Measurements from ENCODE around the gene EIF2AK3. TPM values are rescaled to one million over a fixed set of nuclear protein-coding genes. Genes with fewer than 3 reads are reported as not detected.

EIF2AK3 gene
- total and polyA plus RNA-seq, 2 of the 13 experiments (the other 11 are each of a cell fraction or from before 2014, with no cell fraction given) = 10.3 to 30.6 TPM

DNA sequence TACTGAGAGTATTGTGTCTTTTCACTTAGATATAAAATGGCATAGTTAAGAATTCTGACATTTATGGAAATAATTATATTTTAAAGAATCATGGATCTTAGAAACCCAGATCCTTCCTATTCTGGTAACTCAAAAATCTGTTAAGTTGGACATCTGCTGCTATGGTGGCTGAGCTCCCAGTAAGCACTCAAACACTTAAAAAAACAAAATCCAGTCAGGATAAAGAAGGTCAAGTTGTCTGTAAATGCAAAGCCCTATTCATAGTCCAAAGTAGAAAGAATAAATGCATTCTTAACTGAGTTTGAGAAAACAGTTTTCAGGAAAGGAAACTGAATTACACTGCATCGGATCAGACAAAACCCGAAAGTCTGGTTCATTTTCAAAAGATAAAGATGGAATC, 35.6 kb downstream of the EIF2AK3 start:
- CTCF ChIA-PET (ENCODE audit: low intra/inter-chr PET ratio, low total read pairs) = interaction anchor here (0.9 to 7.8 kb wide), 2 partner anchors 79 to 149 kb away, joined by 3 to 139 read pairs; no protein-coding TSS in a partner anchor
- intact Hi-C loops (cut with micrococcal nuclease; ENCODE audit: unreplicated experiment) = loop anchor here (1.0 to 2.0 kb wide), 3 partner anchors 9 to 78 kb away; partner anchors contain the start of gene EIF2AK3
- no peaks in the 10 kb centered on the region for H4K20me1 ChIP-seq (ENCODE audit: insufficient read depth, low read length)
- POLR2A ChIA-PET = interaction anchor here (1.7 kb wide), 1 partner anchor 36 kb away, joined by 5 read pairs; no protein-coding TSS in a partner anchor
- 96% methylated on average over 2 of the region's 2 CpGs for WGBS (ENCODE audit: low lambda C conversion rate)
- H3K9me3 ChIP-seq (ENCODE audit: low read length) = no peaks in the 10 kb centered on the region
- H3K27ac ChIP-seq (ENCODE audit: extremely low read length, insufficient read depth, low read length) = no peak overlapping the region
- no peak for ATAC-seq
- H2AFZ ChIP-seq (ENCODE audit: low read length) = no peak overlapping the region
- H3K4me1 ChIP-seq (ENCODE audit: insufficient read depth, low read length) = no peaks in the 10 kb centered on the region
- H3K4me3 ChIP-seq (replicated peaks in 1 of 3; ENCODE audit: insufficient read depth in 1 of 3, low read depth in 2 of 3, low read length in 3 of 3) = no peak overlapping the region
- H3K27me3 ChIP-seq (ENCODE audit: control insufficient read depth in 1 of 2, insufficient read depth in 2 of 2, low read length in 2 of 2) = no peaks in the 10 kb centered on the region
- no peak overlapping the region for H3K4me2 ChIP-seq (ENCODE audit: low read depth, low read length)
- no TSS peak for BruUV-seq (replicated peaks)
- H3K36me3 ChIP-seq (replicated peaks in 1 of 2; ENCODE audit: control insufficient read depth in 1 of 2, insufficient read depth in 2 of 2, low read length in 2 of 2) = peaks cover 11 to 56% of the 10 kb centered on the region in 2 experiments
- no peak overlapping the region for H3K9ac ChIP-seq (ENCODE audit: insufficient read depth, low read depth, low read length)
- no peak for FAIRE-seq
- in situ Hi-C loops (cut with HindIII; ENCODE audit: extremely low pct_ligation_motif_present, low pct_unique_long_range_greater_than_20kb) = loop anchor here (5.0 kb wide), 1 partner anchor 76 kb away; no protein-coding TSS in a partner anchor
- H3K79me2 ChIP-seq (ENCODE audit: insufficient read depth, low read length) = no peaks in the 10 kb centered on the region
- DNase-seq (ENCODE audit: low spot score) = no peak
- TF ChIP-seq, protein P1, sequence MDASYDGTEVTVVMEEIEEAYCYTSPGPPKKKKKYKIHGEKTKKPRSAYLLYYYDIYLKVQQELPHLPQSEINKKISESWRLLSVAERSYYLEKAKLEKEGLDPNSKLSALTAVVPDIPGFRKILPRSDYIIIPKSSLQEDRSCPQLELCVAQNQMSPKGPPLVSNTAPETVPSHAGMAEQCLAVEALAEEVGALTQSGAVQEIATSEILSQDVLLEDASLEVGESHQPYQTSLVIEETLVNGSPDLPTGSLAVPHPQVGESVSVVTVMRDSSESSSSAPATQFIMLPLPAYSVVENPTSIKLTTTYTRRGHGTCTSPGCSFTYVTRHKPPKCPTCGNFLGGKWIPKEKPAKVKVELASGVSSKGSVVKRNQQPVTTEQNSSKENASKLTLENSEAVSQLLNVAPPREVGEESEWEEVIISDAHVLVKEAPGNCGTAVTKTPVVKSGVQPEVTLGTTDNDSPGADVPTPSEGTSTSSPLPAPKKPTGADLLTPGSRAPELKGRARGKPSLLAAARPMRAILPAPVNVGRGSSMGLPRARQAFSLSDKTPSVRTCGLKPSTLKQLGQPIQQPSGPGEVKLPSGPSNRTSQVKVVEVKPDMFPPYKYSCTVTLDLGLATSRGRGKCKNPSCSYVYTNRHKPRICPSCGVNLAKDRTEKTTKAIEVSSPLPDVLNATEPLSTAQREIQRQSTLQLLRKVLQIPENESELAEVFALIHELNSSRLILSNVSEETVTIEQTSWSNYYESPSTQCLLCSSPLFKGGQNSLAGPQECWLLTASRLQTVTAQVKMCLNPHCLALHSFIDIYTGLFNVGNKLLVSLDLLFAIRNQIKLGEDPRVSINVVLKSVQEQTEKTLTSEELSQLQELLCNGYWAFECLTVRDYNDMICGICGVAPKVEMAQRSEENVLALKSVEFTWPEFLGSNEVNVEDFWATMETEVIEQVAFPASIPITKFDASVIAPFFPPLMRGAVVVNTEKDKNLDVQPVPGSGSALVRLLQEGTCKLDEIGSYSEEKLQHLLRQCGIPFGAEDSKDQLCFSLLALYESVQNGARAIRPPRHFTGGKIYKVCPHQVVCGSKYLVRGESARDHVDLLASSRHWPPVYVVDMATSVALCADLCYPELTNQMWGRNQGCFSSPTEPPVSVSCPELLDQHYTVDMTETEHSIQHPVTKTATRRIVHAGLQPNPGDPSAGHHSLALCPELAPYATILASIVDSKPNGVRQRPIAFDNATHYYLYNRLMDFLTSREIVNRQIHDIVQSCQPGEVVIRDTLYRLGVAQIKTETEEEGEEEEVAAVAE (CRISPR knock-in tag; IDR thresholded peaks at IDR 0.05; ENCODE audit: borderline replicate concordance) = no peak
- TF ChIP-seq ZFYVE20 (CRISPR knock-in tag; IDR thresholded peaks at IDR 0.05; ENCODE audit: borderline replicate concordance, low read depth) = no peak
- TF ChIP-seq, protein P2, sequence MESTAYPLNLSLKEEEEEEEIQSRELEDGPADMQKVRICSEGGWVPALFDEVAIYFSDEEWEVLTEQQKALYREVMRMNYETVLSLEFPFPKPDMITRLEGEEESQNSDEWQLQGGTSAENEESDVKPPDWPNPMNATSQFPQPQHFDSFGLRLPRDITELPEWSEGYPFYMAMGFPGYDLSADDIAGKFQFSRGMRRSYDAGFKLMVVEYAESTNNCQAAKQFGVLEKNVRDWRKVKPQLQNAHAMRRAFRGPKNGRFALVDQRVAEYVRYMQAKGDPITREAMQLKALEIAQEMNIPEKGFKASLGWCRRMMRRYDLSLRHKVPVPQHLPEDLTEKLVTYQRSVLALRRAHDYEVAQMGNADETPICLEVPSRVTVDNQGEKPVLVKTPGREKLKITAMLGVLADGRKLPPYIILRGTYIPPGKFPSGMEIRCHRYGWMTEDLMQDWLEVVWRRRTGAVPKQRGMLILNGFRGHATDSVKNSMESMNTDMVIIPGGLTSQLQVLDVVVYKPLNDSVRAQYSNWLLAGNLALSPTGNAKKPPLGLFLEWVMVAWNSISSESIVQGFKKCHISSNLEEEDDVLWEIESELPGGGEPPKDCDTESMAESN (CRISPR knock-in tag; conservative IDR thresholded peaks at IDR 0.05) = no peak
- no peak for TF ChIP-seq MEF2D (CRISPR knock-in tag; IDR thresholded peaks at IDR 0.05)
- no peak for TF ChIP-seq REPIN1 (CRISPR knock-in tag; IDR thresholded peaks at IDR 0.05; ENCODE audit: borderline replicate concordance, low read depth)
- TF ChIP-seq WIZ (CRISPR knock-in tag; IDR thresholded peaks at IDR 0.05) = no peak
- TF ChIP-seq, protein P3, sequence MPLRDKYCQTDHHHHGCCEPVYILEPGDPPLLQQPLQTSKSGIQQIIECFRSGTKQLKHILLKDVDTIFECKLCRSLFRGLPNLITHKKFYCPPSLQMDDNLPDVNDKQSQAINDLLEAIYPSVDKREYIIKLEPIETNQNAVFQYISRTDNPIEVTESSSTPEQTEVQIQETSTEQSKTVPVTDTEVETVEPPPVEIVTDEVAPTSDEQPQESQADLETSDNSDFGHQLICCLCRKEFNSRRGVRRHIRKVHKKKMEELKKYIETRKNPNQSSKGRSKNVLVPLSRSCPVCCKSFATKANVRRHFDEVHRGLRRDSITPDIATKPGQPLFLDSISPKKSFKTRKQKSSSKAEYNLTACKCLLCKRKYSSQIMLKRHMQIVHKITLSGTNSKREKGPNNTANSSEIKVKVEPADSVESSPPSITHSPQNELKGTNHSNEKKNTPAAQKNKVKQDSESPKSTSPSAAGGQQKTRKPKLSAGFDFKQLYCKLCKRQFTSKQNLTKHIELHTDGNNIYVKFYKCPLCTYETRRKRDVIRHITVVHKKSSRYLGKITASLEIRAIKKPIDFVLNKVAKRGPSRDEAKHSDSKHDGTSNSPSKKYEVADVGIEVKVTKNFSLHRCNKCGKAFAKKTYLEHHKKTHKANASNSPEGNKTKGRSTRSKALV (CRISPR knock-in tag; IDR thresholded peaks at IDR 0.05) = no peak
- TF ChIP-seq, protein P4, sequence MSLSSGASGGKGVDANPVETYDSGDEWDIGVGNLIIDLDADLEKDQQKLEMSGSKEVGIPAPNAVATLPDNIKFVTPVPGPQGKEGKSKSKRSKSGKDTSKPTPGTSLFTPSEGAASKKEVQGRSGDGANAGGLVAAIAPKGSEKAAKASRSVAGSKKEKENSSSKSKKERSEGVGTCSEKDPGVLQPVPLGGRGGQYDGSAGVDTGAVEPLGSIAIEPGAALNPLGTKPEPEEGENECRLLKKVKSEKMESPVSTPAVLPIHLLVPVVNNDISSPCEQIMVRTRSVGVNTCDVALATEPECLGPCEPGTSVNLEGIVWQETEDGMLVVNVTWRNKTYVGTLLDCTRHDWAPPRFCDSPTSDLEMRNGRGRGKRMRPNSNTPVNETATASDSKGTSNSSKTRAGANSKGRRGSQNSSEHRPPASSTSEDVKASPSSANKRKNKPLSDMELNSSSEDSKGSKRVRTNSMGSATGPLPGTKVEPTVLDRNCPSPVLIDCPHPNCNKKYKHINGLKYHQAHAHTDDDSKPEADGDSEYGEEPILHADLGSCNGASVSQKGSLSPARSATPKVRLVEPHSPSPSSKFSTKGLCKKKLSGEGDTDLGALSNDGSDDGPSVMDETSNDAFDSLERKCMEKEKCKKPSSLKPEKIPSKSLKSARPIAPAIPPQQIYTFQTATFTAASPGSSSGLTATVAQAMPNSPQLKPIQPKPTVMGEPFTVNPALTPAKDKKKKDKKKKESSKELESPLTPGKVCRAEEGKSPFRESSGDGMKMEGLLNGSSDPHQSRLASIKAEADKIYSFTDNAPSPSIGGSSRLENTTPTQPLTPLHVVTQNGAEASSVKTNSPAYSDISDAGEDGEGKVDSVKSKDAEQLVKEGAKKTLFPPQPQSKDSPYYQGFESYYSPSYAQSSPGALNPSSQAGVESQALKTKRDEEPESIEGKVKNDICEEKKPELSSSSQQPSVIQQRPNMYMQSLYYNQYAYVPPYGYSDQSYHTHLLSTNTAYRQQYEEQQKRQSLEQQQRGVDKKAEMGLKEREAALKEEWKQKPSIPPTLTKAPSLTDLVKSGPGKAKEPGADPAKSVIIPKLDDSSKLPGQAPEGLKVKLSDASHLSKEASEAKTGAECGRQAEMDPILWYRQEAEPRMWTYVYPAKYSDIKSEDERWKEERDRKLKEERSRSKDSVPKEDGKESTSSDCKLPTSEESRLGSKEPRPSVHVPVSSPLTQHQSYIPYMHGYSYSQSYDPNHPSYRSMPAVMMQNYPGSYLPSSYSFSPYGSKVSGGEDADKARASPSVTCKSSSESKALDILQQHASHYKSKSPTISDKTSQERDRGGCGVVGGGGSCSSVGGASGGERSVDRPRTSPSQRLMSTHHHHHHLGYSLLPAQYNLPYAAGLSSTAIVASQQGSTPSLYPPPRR (CRISPR knock-in tag; IDR thresholded peaks at IDR 0.05; ENCODE audit: borderline replicate concordance) = no peak
- no peak for TF ChIP-seq RFX3 (CRISPR knock-in tag; IDR thresholded peaks at IDR 0.05)
- TF ChIP-seq ZFP37 (CRISPR knock-in tag; IDR thresholded peaks at IDR 0.05; ENCODE audit: borderline replicate concordance) = no peak
- no peak for TF ChIP-seq NFE2L2 (IDR thresholded peaks at IDR 0.05; ENCODE audit: low read length)
